MM.1S (cell line): ENCODE data around the gene TEKT4.
"Not testable (repeated sequence)": the region's sequence is repeated elsewhere in the genome, so short reads cannot be mapped to it uniquely, and the experiment has no call there.

Experiments
- DNase-seq: peaks from one replicate; pipeline ENCODE4 v3.0.0-alpha.2; 2015
- H2AFZ ChIP-seq: fragments of 300-600 bp; sonication (generic); 2 replicates; pipeline ENCODE4 v1.6.0; 2016; ENCODE audit warnings: antibody characterized with exemption, low read length
- H3F3A ChIP-seq: fragments of 300-600 bp; sonication (generic); 2 replicates; pipeline ENCODE4 v1.6.1; 2016; ENCODE audit warnings: mild to moderate bottlenecking, antibody characterized with exemption, low read length, moderate library complexity, mixed read lengths; ENCODE audit not compliant: insufficient read depth
- H3K27ac ChIP-seq: fragments of 300-600 bp; sonication (generic); 2 replicates; pipeline ENCODE4 v1.5.1; 2016; ENCODE audit warnings: mild to moderate bottlenecking, low read length
- H3K27me3 ChIP-seq: fragments of 300-600 bp; sonication (generic); replicated peaks from 2 replicates; pipeline ENCODE4 v1.6.0; 2016; ENCODE audit warnings: low read length; ENCODE audit not compliant: insufficient read depth
- H3K36me3 ChIP-seq: fragments of 300-600 bp; sonication (generic); replicated peaks from 2 replicates; pipeline ENCODE4 v1.6.1; 2016; ENCODE audit warnings: mild to moderate bottlenecking, low read length, mixed read lengths; ENCODE audit not compliant: insufficient read depth
- H3K4me1 ChIP-seq: fragments of 300-600 bp; sonication (generic); 2 replicates; pipeline ENCODE4 v1.6.1; 2016; ENCODE audit warnings: low read length, mixed read lengths
- H3K4me2 ChIP-seq: fragments of 300-600 bp; sonication (generic); 2 replicates; pipeline ENCODE4 v1.6.0; 2016; ENCODE audit warnings: low read depth, low read length
- H3K4me3 ChIP-seq: fragments of 300-600 bp; sonication (generic); 2 replicates; pipeline ENCODE4 v1.5.1; 2016; ENCODE audit warnings: low read length, mixed read lengths
- H3K79me2 ChIP-seq: fragments of 300-600 bp; sonication (generic); 2 replicates; pipeline ENCODE4 v1.6.1; 2016; ENCODE audit warnings: mixed run types, low read length, mixed read lengths
- H3K9ac ChIP-seq: fragments of 300-600 bp; sonication (generic); 2 replicates; pipeline ENCODE4 v1.6.1; 2016; ENCODE audit warnings: low read length, mixed read lengths
- H3K9me2 ChIP-seq: fragments of 300-600 bp; sonication (generic); replicated peaks from 2 replicates; pipeline ENCODE4 v1.6.1; 2016; ENCODE audit warnings: mild to moderate bottlenecking, low read length, mixed read lengths; ENCODE audit not compliant: insufficient read depth
- H3K9me3 ChIP-seq: fragments of 300-600 bp; sonication (generic); replicated peaks from 2 replicates; pipeline ENCODE4 v1.6.1; 2016; ENCODE audit warnings: mild to moderate bottlenecking, low read length, mixed read lengths; ENCODE audit not compliant: insufficient read depth
- H4K20me1 ChIP-seq: fragments of 300-600 bp; sonication (generic); 2 replicates; pipeline ENCODE4 v1.6.1; 2016; ENCODE audit warnings: mild to moderate bottlenecking, low read length, moderate library complexity, mixed read lengths; ENCODE audit not compliant: insufficient read depth
- CTCF ChIP-seq: fragments of 300-600 bp; sonication (generic); IDR thresholded peaks from 2 replicates; pipeline ENCODE4 v1.5.1; 2016; ENCODE audit warnings: antibody characterized with exemption, low read length, mixed read lengths
- EZH2 ChIP-seq: fragments of 300-600 bp; sonication (generic); optimal IDR thresholded peaks from 2 replicates; pipeline ENCODE3; 2017; ENCODE audit warnings: low read depth, mild to moderate bottlenecking, antibody characterized with exemption, low read length, mixed read lengths
- EZH2phosphoT487 ChIP-seq: fragments of 300-600 bp; sonication (generic); IDR thresholded peaks from 2 replicates; pipeline ENCODE4 v1.6.1; 2018; ENCODE audit warnings: antibody characterized with exemption, low read length

TEKT4 gene

GRCh38 chr2:94871226-94872087 is at the start of gene TEKT4:
Gene TEKT4 (plus strand): TSS chr2:94871430. CDS start chr2:94871580, 150 bp downstream.
- no peak within 1 kb of the TSS for H3K4me2 ChIP-seq
- no peaks in the 10 kb centered on the region for H3K4me1 ChIP-seq
- H3K4me3 ChIP-seq: no peak within 1 kb of the TSS
- no peaks in the 10 kb centered on the region for H3K36me3 ChIP-seq
- no peaks in the 10 kb centered on the region for H3K79me2 ChIP-seq
- no peak within 1 kb of the TSS for H3K9ac ChIP-seq
- H3K27me3 ChIP-seq: no peaks in the 10 kb centered on the region
- H3K9me3 ChIP-seq: no peaks in the 10 kb centered on the region
- DNase-seq: no peak
- H3K27ac ChIP-seq: no peak within 1 kb of the TSS
- H4K20me1 ChIP-seq: no peaks in the 10 kb centered on the region
- TF ChIP-seq EZH2 (no peak), EZH2phosphoT487 (no peak), CTCF (no peak)
- no peaks in the 10 kb centered on the region for H3K9me2 ChIP-seq
- H3F3A ChIP-seq: no peaks in the 10 kb centered on the region
- H2AFZ ChIP-seq: no peak within 1 kb of the TSS

GRCh38 chr2:94839224-94839623 is 32.0 kb upstream of the TEKT4 start:
- not testable (repeated sequence) for H3K79me2 ChIP-seq, H3K4me3 ChIP-seq, H3K4me2 ChIP-seq, H3K9me3 ChIP-seq, H4K20me1 ChIP-seq, H3K4me1 ChIP-seq, H3K36me3 ChIP-seq, H3K9ac ChIP-seq, H2AFZ ChIP-seq, H3K27ac ChIP-seq, H3K9me2 ChIP-seq, H3F3A ChIP-seq, DNase-seq, H3K27me3 ChIP-seq

- not testable (repeated sequence) for H3K9me3 ChIP-seq, DNase-seq, H3K79me2 ChIP-seq, H3K27ac ChIP-seq, H3F3A ChIP-seq, H2AFZ ChIP-seq, H4K20me1 ChIP-seq, H3K9ac ChIP-seq, H3K27me3 ChIP-seq, H3K36me3 ChIP-seq, H3K9me2 ChIP-seq, H3K4me1 ChIP-seq
- Histone ChIP-seq H3K4me2 (peak overlapping the region; percentile 47; the same call in 1 of the 2 replicates), H3K4me3 (peak overlapping the region; percentile 34)
Measured at GRCh38 chr2:94856856-94857255, 14.4 kb upstream of the TEKT4 start.

- Histone ChIP-seq H2AFZ (peak overlapping the region; percentile 69), H3K4me3 (peak overlapping the region; percentile 34), H3K4me2 (peak overlapping the region; percentile 47; the same call in 1 of the 2 replicates)
- not testable (repeated sequence) for H3K36me3 ChIP-seq, H4K20me1 ChIP-seq, H3F3A ChIP-seq, H3K27ac ChIP-seq, H3K79me2 ChIP-seq, H3K27me3 ChIP-seq, H3K9ac ChIP-seq, H3K4me1 ChIP-seq, H3K9me3 ChIP-seq, H3K9me2 ChIP-seq
- DNase-seq: peak; percentile 69
- peak; percentile 9; the same call in 1 of the 2 replicates for TF ChIP-seq CTCF
Measured at GRCh38 chr2:94857367-94858162, 13.7 kb upstream of the TEKT4 start.

GRCh38 chr2:94858163-94858888 is 12.9 kb upstream of the TEKT4 start:
- H3K9ac ChIP-seq, DNase-seq, H3K9me3 ChIP-seq, H3K4me3 ChIP-seq, H3K4me1 ChIP-seq, H3K27ac ChIP-seq, H3K9me2 ChIP-seq, H3F3A ChIP-seq, H2AFZ ChIP-seq, H3K4me2 ChIP-seq, H3K79me2 ChIP-seq, H3K27me3 ChIP-seq, H4K20me1 ChIP-seq, H3K36me3 ChIP-seq: not testable (repeated sequence)
